Measurements from ENCODE around the gene S100A4.
"Not testable (repeated sequence)": the region's sequence is repeated elsewhere in the genome, so short reads cannot be mapped to it uniquely, and the experiment has no call there.

The S100A4 gene

GRCh38 chr1:153568367-153569099 lies 22.9 kb upstream of the S100A4 start:
- FAIRE-seq (peak; percentile 71), DNase-seq (ENCODE audit: insufficient read length, low spot score) (peak; percentile 80)

- DNase-seq (ENCODE audit: insufficient read length, low spot score): no peak
- FAIRE-seq: no peak
Observed at GRCh38 chr1:153567621-153568366, 22.2 kb upstream of the S100A4 start.

GRCh38 chr1:153566414-153567371 lies 21.1 kb upstream of the S100A4 start:
- FAIRE-seq (peak; percentile 33), DNase-seq (ENCODE audit: insufficient read length, low spot score) (no peak)

- DNase-seq (ENCODE audit: insufficient read length, low spot score) (no peak), FAIRE-seq (no peak)
Observed at GRCh38 chr1:153565529-153566374, 20.1 kb upstream of the S100A4 start, which contains the start of gene S100A2. S100A2 (minus strand) TSS chr1:153565844; CDS start chr1:153563877, 1,967 bp downstream.

GRCh38 chr1:153563991-153564390 lies 18.4 kb upstream of the S100A4 start:
- no peak for FAIRE-seq
- DNase-seq (ENCODE audit: insufficient read length, low spot score): no peak

- DNase-seq (ENCODE audit: insufficient read length, low spot score): no peak
- no peak for FAIRE-seq
Observed at GRCh38 chr1:153563483-153563901, 17.9 kb upstream of the S100A4 start.

GRCh38 chr1:153562021-153562420 lies 16.4 kb upstream of the S100A4 start:
- not testable (repeated sequence) for FAIRE-seq; DNase-seq (ENCODE audit: insufficient read length, low spot score)

- FAIRE-seq (no peak), DNase-seq (ENCODE audit: insufficient read length, low spot score) (no peak)
Observed at GRCh38 chr1:153561466-153561985, 15.9 kb upstream of the S100A4 start.

- no peak for FAIRE-seq
- no peak for DNase-seq (ENCODE audit: insufficient read length, low spot score)
Observed at GRCh38 chr1:153560771-153561465, 15.3 kb upstream of the S100A4 start.

GRCh38 chr1:153560241-153560640 lies 14.6 kb upstream of the S100A4 start:
- FAIRE-seq: no peak

GRCh38 chr1:153557877-153558276 lies 12.3 kb upstream of the S100A4 start:
- DNase-seq (ENCODE audit: insufficient read length, low spot score): no peak
- no peak for FAIRE-seq

More at GRCh38 chr1:153560241-153560640, 14.6 kb upstream of the S100A4 start:
- no peak for DNase-seq (ENCODE audit: insufficient read length, low spot score)

GRCh38 chr1:153556348-153556747 lies 10.7 kb upstream of the S100A4 start:
- no peak for DNase-seq (ENCODE audit: insufficient read length, low spot score)
- FAIRE-seq: no peak

GRCh38 chr1:153553830-153554541 lies 8.4 kb upstream of the S100A4 start:
- DNase-seq (ENCODE audit: insufficient read length, low spot score): no peak
- FAIRE-seq: no peak

- DNase-seq (ENCODE audit: insufficient read length, low spot score) (no peak), FAIRE-seq (no peak)
Observed at GRCh38 chr1:153553096-153553495, 7.5 kb upstream of the S100A4 start.

- DNase-seq (ENCODE audit: insufficient read length, low spot score): no peak
- no peak for FAIRE-seq
Observed at GRCh38 chr1:153552335-153552734, 6.7 kb upstream of the S100A4 start.

- DNase-seq (ENCODE audit: insufficient read length, low spot score) (no peak), FAIRE-seq (no peak)
Observed at GRCh38 chr1:153550827-153551500, 5.4 kb upstream of the S100A4 start.

- no peak for DNase-seq (ENCODE audit: insufficient read length, low spot score)
- no peak for FAIRE-seq
Observed at GRCh38 chr1:153550398-153550758, 4.8 kb upstream of the S100A4 start.

Data from GM19239 (cell line).